GM21528 (cell line): ENCODE results near the gene UEVLD.
A peak's percentile ranks its signal among the peaks of the same experiment; 100 is the strongest.

Experiments used
- ATAC-seq: cut with Tn5 transposase; IDR thresholded peaks from one replicate; pipeline ENCODE4 v1.9.1; 2021; ENCODE audit warnings: mild to moderate bottlenecking, moderate library complexity; ENCODE audit not compliant: unreplicated experiment, low FRiP score

UEVLD gene

GRCh38 chr11:18590571-18590970 is 2.0 kb upstream of the UEVLD start:
- no peak for ATAC-seq

- no peak for ATAC-seq
Measured at GRCh38 chr11:18581825-18582224, 6.7 kb downstream of the UEVLD start.

GRCh38 chr11:18580113-18580766 is 8.3 kb downstream of the UEVLD start:
- ATAC-seq: no peak

- ATAC-seq: peak; percentile 68
Measured at GRCh38 chr11:18578975-18579598, 9.4 kb downstream of the UEVLD start.

- no peak for ATAC-seq
Measured at GRCh38 chr11:18575361-18575760, 13.2 kb downstream of the UEVLD start.

GRCh38 chr11:18567081-18567480 is 21.5 kb downstream of the UEVLD start:
- no peak for ATAC-seq

- ATAC-seq: no peak
Measured at GRCh38 chr11:18566406-18566805, 22.1 kb downstream of the UEVLD start.

GRCh38 chr11:18564149-18564548 is 24.4 kb downstream of the UEVLD start:
- ATAC-seq: no peak

GRCh38 chr11:18563090-18563730 is 25.3 kb downstream of the UEVLD start:
- no peak for ATAC-seq

- ATAC-seq: no peak
Measured at GRCh38 chr11:18548001-18548400, 40.5 kb downstream of the UEVLD start.

- no peak for ATAC-seq
Measured at GRCh38 chr11:18540207-18541009, 48.1 kb downstream of the UEVLD start.

GRCh38 chr11:18536209-18536608 is 52.3 kb downstream of the UEVLD start:
- ATAC-seq: no peak

GRCh38 chr11:18534245-18534644 is 54.3 kb downstream of the UEVLD start:
- ATAC-seq: no peak

- ATAC-seq: no peak
Measured at GRCh38 chr11:18533365-18533764, 55.2 kb downstream of the UEVLD start.

- ATAC-seq: no peak
Measured at GRCh38 chr11:18527512-18527911, 61.0 kb downstream of the UEVLD start.

GRCh38 chr11:18526521-18527296 is 61.8 kb downstream of the UEVLD start, which contains the start of gene TSG101:
Gene TSG101 (minus strand): TSS chr11:18526942. CDS start chr11:18526816, 126 bp downstream.
- ATAC-seq: peak; percentile 98

GRCh38 chr11:18526130-18526520 is 62.4 kb downstream of the UEVLD start:
- ATAC-seq: no peak

- ATAC-seq: no peak
Measured at GRCh38 chr11:18524248-18524647, 64.3 kb downstream of the UEVLD start.

- ATAC-seq: no peak
Measured at GRCh38 chr11:18523084-18523483, 65.5 kb downstream of the UEVLD start.

GRCh38 chr11:18522388-18522787 is 66.1 kb downstream of the UEVLD start:
- ATAC-seq: no peak
